NT2/D1 (cell line): ENCODE data around the gene ZNF566.

ENCODE experiments used
- SUZ12 ChIP-seq: IDR thresholded peaks from 2 replicates; pipeline ENCODE4 v1.6.1; 2011; ENCODE audit not compliant: insufficient read length, insufficient read depth; ENCODE audit errors: extremely low read depth
- ZNF274 ChIP-seq: IDR thresholded peaks from 2 replicates; pipeline ENCODE4 v1.6.1; 2011; ENCODE audit warnings: mild to moderate bottlenecking, low read depth, low read length

GRCh38 chr19:36524617-36525016, 35.3 kb upstream of the ZNF566 start:
- TF ChIP-seq ZNF274, result no peak
- TF ChIP-seq SUZ12, result no peak
